GM12801 (cell line): ENCODE data around the gene COL5A1.

Source experiments
- CTCF ChIP-seq: IDR thresholded peaks from one replicate; pipeline ENCODE4 v1.5.1; 2011; ENCODE audit warnings: control low read depth; ENCODE audit not compliant: insufficient read length; ENCODE audit errors: extremely low read depth

COL5A1 gene

GRCh38 chr9:134770972-134771971 is 129.7 kb downstream of the COL5A1 start:
- TF ChIP-seq CTCF: no peak

- TF ChIP-seq CTCF: no peak
These were observed 130.7 kb downstream of the COL5A1 start for GRCh38 chr9:134772331-134772730.

- TF ChIP-seq CTCF: no peak
These were observed 132.2 kb downstream of the COL5A1 start for GRCh38 chr9:134773842-134774241.

DNA sequence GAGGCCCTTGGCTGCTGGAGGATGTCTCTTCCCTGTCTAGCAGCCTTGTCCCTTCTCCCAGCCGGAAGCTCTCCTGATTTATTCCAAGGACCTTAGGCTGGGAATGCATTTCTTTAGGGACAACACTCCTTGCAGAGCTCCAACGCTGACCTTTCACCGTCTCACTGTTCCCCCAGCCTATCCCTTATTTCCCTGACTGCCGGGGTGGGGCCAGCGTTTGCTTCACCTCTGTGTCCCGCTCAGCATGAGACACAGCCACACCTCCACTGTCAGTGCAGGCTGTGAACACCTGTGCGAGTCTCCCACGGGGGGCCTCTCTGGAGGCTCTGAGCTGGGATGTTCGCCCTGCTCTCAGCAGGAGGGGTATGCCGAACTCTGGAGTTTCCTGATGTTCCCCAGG is 132.8 kb downstream of the COL5A1 start:
- TF ChIP-seq CTCF: no peak

DNA sequence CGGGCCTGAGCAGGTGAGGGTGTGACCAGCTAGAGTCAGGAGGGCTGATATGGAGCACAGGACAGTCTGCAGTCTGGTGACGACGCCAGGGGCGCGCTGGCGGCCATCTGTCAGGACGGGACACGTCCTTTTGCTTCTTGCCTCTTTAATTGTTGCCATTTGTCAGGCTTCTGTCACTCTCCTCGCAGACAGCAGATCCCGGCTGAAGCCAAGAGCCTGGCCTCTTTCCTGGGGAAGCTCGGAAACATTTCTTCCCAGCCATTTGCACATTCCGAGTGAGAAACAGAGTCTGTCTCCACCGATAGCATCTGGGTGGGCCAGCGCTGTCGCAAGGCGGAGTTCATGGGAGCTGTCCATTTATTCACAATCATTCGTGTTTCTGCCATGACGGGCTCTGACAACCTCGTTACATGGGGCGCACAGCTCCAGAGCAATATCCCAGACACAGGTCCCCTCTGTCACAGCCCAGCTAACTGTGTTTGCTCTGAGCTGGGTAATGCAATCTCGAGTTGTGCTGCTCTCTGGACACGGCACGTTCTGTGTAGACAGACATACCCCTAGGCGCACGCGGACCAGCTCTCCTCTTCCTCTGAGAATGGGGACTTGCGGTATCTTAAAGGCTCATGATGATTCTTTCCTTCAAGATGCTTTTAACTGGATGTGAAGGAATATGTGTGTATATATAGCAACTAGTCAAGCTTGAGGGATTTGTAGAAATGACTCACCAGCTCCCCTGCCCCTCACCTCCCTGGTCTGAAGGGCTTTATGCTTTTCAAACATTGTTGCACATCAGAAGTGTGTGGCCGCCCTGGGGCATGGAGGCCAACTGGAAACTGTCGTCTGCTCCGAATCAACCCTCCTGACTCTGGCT is 133.7 kb downstream of the COL5A1 start:
- TF ChIP-seq CTCF: no peak

DNA sequence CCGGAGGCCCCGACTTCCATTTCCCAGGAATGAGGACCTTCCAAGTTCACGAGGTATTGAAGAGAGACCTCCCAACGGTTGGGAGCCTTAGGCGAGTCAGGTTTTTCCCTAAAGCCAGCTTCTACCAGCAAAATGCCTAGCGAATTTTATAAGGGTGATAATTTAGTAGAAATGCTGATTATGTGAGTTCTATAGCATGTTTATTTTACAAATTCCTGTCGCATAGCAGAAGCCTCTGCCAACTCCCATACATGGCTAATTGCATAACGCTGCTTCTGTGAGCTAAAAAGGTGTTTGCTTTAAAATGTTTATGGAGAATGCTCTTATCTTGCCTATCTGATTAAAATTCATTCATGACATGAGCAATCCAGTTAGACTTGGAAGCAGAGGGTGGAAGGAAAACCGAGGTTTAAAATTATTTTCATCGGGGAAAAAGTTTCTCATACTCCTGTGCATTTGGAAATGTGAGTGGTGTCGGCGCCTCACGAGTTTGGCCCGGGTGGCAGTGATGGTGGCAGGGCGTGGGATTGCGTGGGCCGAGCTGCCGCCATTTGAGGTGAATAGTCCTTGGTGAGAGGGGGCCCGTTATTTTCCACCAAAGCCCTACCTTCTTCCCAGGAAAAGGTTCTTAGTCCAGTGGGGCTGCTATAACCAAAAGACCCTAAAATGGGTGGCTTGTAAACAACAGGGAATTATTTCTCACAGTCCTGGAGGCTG is 134.6 kb downstream of the COL5A1 start:
- no peak for TF ChIP-seq CTCF

DNA sequence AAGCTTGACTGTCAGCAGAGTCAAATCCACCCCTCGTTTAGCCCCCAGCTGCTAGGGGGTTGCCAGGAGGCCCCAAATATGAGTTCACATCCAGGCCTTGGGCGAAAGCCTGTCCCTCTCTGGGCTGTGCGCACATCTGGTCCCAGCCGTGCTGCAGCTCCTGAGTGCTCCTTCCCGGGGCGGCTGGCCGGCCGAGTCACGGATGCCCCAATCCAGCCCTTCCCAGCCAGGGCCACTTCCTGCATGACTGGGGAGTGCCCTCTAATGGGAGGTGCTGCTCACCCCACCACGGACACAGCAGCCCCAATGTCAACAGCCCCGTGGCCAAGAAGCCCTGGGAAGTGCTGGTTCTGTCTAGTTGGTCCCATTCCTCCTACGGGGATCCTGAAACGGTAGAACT is 135.6 kb downstream of the COL5A1 start:
- no peak for TF ChIP-seq CTCF
